HG02981 (cell line): ENCODE results near the gene DOCK10.
A peak's percentile ranks its signal among the peaks of the same experiment; 100 is the strongest.

Experiments used
- ATAC-seq: cut with Tn5 transposase; IDR thresholded peaks from one replicate; pipeline ENCODE4 v1.9.1; 2021; ENCODE audit warnings: mild to moderate bottlenecking, moderate library complexity; ENCODE audit not compliant: unreplicated experiment

The DOCK10 gene

DNA sequence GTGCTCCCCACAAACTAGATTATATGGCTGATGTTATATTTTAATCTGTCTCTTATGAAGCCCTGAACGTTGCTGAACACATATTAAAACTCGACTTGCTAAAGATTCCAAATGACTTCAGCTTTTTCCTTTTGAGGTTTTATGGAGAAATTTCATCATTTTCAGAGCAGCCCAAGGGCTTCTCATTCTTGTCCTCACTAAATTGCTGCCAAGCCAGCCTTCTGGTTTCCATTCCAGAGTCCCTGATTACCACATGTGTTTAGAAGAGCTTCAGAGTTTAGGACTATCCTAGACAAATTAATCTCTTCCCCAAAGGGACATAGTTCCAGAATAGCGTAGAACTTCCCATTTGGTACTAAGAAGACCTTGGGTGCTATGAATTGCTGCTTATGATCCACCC, 248.3 kb downstream of the DOCK10 start:
- no peak for ATAC-seq

- ATAC-seq, result no peak
These were observed 255.4 kb downstream of the DOCK10 start for GRCh38 chr2:224786848-224787247.

GRCh38 chr2:224781400-224781799, 260.9 kb downstream of the DOCK10 start:
- ATAC-seq, result peak; percentile 68

- ATAC-seq, result no peak
These were observed 261.4 kb downstream of the DOCK10 start for GRCh38 chr2:224780823-224781222.

DNA sequence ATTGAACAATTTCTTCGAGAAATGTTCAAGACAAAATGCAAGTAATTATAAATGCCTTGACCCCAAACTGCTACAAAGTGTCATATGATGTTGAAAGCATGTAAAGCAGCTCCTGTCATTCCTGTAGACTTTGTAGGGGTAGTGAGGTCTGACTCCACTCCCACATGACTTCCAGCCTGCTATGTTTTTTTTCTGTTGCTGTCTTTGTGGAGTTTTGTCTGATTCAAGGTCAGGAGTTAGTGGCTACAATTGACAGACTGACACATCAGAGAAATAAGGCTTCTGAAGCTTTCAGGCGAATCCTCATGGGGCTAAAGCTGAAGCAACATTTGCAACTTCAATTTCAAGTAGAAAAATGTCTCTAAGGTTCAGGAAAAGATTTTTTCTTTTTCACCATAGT, 262.2 kb downstream of the DOCK10 start:
- ATAC-seq, result no peak

- ATAC-seq, result no peak
These were observed 263.8 kb downstream of the DOCK10 start for GRCh38 chr2:224778474-224778877.

DNA sequence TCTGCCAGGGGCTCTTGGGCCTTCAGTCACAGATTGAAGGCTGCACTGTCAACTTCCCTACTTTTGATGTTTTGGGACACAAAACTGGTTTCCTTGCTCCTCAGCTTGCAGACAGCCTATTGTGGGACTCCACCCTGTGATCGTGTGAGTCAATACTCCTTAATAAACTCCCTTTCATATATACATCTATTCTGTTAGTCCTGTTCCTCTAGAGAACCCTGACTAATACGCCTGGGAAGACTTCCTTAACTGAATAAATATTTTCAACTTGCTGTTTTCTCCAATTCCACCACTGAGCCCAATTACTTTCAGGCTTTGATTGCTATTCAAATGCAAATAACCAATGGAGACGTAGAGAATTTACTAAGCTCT, 264.7 kb downstream of the DOCK10 start:
- no peak for ATAC-seq

- ATAC-seq, result no peak
These were observed 265.3 kb downstream of the DOCK10 start for GRCh38 chr2:224776795-224777558.

DNA sequence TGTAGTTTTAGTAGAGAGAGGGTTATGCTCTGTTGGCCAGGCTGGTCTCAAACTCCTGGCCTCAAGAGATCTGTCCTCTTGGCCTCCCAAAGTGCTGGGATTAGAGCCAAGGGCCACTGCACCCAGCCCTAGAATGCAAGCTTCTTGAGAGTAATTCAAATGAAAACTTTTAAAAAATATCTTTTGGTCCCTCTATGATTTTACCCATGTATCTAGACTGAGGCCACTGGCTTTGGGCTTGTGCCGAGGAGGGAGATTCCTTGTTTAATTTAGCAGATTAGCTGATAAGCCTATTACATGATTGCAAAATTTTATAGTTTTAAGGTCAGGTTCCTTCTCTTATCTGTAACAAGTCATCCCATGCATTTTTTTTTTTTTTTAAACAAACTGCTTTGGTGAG, 266.6 kb downstream of the DOCK10 start:
- no peak for ATAC-seq

GRCh38 chr2:224774735-224775134, 267.5 kb downstream of the DOCK10 start:
- no peak for ATAC-seq

DNA sequence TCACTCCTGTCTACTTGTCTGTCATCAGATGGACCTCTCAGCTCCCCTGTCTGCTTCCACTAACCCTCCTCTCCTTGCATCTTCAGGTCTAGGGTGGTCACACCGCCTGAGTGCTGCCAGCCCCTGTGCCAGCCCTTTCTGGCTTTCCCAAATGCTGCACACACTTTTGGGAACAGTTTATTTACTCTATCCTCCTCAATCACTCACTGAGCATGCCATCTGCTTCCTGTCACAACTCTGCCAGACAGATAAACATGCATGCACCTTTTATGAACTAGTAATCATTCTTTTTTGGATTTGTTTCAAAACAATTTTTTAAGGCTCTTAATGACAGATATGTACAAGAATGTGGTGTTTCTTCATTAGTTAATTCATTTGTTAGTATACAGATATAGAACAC, 269.8 kb downstream of the DOCK10 start:
- ATAC-seq, result no peak

DNA sequence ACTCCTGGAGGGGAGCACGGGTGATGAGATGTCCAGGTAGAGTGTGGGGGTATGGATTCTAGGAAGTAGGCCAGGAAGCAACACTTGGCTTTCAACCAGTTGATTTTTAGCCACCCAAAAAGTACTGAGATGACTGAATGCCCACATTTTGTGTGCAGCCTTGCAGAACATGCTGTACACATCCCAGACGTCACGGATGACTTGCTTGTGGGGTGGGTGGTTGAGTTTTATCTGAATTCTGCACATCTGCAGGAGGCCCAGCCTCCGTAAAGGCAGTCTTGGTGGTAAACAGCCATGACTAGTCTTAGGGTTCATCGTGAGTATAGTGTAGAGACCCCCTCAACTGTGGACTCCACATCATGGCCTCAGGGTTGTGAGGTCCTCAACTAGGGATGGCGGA, 272.8 kb downstream of the DOCK10 start:
- ATAC-seq, result no peak

DNA sequence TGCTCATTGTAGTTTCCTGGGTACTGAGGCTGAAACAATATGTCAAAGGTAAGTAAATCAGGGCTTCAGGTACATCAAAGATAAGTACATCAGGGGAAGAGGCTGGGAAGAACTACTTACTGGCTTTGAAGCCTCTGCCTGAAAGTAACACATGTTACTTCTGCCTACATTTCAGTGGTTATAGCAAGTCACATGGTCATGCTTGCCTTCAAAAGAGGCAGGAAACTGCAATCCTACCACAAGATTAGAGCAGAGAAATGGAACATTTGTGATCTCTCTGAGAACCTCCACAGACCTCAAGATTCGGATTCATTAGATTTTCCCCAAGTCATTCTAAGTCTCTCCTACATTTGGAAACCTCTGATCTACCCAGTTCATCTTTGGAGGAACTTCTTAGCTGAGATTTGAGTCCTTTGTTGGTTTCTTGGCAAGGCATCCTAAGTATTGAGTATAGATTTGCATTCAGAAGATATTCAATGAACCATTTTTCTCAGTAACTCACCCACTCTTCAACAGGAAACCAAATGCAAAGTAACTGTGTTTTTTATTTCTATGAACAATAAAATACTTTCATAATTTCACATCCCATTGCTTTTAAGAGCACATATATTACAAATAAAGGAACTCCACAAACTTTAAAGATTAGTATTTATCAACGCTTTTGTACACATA, 277.6 kb downstream of the DOCK10 start:
- peak; percentile 79 for ATAC-seq

DNA sequence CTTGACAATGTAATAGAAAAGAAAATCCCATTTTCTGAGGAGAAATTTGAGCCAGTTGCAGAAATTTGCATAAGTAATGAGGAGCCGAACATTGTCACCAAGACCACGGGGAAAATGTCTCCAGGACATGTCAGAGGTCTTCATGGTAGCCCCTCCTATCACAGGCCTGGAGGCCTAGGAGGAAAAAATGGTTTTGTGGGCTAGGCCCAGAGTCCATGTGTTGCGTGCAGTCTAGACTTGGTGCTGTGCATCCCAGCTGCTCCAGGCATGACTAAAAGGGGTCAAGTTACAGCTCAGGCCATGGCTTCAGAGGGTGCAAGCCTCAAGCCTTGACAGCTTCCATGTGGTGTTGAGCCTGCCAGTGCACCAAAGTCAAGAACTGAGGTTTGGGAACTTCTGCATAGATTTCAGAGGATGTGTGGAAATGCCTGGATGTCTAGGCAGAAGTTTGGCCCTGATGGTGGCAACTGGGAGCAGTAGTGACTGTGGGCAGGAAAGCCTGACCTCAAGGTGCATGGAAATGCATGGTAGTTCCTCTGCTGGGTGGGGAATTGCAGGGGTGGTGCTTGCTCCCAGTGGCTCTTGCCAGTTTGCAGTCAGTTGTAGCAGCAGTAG, 284.2 kb downstream of the DOCK10 start:
- ATAC-seq, result no peak

DNA sequence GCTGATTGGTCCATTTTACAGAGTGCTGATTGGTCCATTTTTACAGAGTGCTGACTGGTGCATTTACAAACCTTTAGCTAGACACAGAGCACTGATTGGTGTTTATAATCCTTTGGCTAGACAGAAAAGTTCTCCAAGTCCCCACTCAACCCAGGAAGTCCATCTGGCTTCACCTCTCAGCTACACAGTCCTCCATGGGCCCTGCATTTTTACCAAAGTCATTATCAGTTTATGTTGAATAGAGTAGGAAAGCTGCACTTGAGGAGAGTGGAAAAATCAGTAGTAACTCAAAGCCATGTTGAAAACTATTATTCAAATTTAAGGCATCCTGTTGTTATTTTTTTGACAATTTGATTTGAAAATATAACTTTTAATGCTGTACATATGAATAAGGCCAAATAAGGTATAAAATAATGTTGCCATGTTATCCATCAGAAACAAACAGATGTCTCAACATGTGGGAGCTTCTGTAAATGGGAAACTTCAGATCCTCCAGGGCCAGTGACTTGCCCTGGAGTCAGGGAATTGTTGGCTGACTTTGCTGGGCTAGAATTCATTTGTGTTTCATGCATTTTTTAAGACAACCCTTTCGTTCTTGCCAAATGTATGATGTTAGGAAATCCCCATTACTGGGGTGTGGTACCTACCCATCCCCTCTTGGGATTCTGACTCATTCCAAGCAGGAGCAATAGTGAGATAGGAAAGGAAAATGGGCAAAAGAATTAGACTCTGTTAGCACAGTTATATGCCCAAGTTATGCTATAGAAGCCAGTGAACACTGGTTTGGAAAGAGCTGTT, 288.3 kb downstream of the DOCK10 start:
- no peak for ATAC-seq

DNA sequence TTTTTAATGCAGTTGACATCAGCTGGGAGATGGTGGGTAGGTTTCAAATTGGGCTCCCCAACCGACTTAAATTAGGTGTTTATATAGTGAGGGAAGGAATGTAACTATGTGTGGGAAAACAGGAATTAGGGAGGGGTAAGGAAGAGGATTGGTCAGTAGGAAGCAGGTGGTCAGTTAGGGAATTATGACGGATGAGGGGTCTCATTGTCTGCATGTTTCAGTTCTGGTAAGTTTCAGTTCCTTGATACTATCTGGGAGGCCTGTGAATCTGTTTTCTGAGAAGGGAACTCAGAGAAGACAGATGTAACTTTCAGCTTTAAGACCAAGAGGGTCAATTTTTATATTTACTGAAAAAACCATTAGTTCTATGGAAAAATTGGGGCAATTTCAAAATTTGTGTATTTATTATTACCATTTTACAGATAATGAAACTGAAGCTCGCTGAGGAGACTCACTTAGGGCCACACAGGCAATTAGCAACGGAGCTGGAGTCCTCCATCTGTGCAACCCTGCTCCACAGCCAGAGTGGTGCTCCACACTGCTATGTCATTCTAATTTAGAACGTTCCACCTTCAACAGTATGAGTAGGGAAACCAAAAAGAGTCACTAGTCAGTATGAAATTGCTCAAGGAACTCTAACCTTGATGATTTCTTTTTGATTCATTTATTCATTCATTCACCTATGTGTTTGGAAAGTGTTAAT, 290.1 kb downstream of the DOCK10 start:
- peak; percentile 43 for ATAC-seq

GRCh38 chr2:224749136-224749535, 293.1 kb downstream of the DOCK10 start:
- no peak for ATAC-seq

DNA sequence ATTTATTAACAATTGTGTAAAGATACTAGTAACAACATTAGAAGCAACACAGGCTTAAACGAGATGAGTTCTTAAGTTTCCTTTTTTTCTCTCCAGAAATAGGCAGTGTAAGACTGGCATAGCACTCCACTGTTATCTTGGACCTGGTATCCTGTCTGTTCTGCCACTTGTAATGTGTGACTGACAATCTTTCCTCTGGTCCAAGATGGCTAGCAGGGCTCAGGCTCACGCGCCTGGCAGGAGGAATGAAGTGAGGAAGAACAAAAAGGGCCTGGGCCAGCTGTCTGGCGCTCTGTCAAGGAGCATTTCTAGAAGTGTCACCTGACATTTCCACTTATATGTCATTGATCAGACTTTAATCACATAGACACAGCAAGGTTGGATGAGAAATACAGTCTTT, 294.5 kb downstream of the DOCK10 start:
- no peak for ATAC-seq

- ATAC-seq, result no peak
These were observed 306.0 kb downstream of the DOCK10 start for GRCh38 chr2:224736227-224736626.

DNA sequence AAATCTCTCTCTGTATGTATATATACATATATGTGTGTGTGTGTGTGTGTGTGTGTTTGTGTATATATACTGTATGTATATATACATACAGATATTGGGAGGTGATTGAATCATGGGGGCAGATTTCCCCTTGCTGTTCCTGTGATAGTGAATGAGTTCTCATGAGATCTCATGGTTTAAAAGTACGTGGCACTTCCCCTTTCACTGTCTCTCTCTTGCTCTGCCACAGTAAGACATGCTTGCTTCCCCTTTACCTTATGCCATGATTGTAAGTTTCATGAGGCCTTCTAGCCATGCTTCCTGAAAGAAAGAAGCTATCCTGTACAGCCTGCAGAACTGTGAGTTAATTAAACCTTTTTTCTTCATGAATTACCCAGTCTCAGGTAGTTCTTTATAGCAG, 307.3 kb downstream of the DOCK10 start:
- no peak for ATAC-seq

DNA sequence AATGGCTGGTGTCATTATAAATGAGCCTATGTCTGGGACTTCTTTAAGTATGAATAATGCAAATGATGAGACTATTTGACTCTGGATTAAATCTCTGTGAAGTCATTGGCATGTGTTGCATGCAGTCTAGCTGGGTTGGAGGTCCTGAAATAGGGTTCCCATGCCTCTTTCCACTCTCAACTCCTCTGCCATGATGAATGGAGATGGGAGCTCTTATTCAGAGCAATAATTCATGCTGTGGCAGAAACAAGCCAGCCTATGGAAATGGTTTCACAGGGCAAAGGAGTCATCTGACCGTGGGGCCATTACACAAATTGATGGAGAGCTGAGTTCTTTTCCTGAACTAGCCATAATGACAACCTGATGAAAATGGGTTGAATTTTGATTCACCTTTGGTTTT, 310.6 kb downstream of the DOCK10 start:
- no peak for ATAC-seq
